ENCODE results near the gene PRSS1.
A peak's percentile ranks its signal among the peaks of the same experiment; 100 is the strongest.

DNA sequence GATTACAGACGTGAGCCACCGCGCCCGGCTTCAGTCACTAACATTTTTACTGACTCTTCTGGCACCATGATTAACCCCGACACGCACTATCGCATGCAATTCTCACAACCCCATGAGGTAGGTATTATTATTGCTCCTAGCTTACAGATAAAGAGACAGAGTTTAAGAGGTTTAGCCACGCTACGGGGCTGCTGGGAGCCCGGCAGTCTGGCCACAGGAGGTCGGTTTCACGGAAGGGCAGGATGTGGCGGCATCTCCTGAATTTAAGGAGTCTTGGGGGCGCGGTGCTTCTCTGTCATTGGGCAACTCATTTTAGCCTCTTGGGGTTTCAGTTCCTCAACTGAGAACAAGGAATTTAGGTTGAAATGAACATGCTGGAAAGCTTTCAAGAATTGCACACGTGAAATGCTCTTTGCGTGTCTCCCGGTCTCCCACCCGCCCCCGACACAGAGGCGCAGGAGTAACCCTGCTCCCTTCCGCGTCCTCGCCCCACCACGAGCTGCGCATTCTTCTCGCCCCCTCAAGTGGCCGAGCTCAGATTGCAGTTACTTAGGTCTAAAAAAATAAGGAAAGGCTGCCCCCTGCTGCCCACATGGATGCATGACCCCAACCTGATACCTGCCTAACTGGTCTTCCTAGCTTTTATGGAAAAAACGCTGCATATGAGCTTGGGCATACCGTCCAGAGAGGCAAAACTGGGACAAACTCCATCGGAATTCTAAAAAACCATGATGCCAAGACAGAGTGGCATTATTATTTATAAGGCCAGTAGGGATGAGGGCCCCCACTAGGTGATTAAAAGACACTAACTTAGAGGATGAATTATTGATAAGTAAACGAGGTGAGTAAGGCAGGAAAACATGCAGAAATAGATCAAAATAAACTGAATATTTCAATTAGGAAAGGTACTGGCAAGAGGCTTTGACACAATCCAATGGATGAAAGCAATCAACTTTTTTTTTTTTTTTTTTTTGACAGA is 33.9 kb downstream of the PRSS1 start:
- TF ChIP-seq, protein P1, sequence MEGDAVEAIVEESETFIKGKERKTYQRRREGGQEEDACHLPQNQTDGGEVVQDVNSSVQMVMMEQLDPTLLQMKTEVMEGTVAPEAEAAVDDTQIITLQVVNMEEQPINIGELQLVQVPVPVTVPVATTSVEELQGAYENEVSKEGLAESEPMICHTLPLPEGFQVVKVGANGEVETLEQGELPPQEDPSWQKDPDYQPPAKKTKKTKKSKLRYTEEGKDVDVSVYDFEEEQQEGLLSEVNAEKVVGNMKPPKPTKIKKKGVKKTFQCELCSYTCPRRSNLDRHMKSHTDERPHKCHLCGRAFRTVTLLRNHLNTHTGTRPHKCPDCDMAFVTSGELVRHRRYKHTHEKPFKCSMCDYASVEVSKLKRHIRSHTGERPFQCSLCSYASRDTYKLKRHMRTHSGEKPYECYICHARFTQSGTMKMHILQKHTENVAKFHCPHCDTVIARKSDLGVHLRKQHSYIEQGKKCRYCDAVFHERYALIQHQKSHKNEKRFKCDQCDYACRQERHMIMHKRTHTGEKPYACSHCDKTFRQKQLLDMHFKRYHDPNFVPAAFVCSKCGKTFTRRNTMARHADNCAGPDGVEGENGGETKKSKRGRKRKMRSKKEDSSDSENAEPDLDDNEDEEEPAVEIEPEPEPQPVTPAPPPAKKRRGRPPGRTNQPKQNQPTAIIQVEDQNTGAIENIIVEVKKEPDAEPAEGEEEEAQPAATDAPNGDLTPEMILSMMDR (IDR thresholded peaks at IDR 0.05; ENCODE audit: insufficient read depth, low read length), result peak; percentile 87
- TF ChIP-seq POLR2AphosphoS5 (IDR thresholded peaks at IDR 0.05; ENCODE audit: low read depth), result no peak

Data from HL-60 (cell line).